ENCODE results near the gene STOML3. TPM values are rescaled to one million over a fixed set of nuclear protein-coding genes. Genes with fewer than 3 reads are reported as not detected.

Gene STOML3, protein sequence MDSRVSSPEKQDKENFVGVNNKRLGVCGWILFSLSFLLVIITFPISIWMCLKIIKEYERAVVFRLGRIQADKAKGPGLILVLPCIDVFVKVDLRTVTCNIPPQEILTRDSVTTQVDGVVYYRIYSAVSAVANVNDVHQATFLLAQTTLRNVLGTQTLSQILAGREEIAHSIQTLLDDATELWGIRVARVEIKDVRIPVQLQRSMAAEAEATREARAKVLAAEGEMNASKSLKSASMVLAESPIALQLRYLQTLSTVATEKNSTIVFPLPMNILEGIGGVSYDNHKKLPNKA
- total RNA-seq: not detected

DNA sequence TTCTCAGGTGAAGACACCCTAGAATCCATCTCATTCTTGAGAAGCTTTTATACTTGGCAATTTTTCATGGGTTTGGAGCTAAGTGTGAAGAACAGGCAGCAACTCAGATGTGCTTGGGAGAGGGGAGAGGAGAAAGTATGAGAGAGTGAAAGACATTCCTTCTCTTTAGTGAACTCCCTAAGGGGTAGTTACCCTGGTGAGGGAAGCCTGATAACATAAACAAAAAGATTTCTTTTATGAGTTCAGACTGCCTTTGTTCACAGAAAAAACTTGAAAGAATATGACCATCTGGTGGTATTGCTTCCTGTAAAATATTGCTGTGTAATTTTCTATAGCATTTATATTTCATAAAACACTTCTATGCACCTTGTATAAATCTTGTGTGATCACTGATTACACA lies at the start of gene STOML3:
STOML3 (minus strand) TSS at position 139 of the 400 bp plus-strand sequence; CDS start at position 29, 110 bp downstream.
- TF ChIP-seq, protein P1, sequence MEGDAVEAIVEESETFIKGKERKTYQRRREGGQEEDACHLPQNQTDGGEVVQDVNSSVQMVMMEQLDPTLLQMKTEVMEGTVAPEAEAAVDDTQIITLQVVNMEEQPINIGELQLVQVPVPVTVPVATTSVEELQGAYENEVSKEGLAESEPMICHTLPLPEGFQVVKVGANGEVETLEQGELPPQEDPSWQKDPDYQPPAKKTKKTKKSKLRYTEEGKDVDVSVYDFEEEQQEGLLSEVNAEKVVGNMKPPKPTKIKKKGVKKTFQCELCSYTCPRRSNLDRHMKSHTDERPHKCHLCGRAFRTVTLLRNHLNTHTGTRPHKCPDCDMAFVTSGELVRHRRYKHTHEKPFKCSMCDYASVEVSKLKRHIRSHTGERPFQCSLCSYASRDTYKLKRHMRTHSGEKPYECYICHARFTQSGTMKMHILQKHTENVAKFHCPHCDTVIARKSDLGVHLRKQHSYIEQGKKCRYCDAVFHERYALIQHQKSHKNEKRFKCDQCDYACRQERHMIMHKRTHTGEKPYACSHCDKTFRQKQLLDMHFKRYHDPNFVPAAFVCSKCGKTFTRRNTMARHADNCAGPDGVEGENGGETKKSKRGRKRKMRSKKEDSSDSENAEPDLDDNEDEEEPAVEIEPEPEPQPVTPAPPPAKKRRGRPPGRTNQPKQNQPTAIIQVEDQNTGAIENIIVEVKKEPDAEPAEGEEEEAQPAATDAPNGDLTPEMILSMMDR (IDR thresholded peaks at IDR 0.05): no peak
- DNase-seq (ENCODE audit: low spot score): no peak
- ATAC-seq (ENCODE audit: low FRiP score): no peak

DNA sequence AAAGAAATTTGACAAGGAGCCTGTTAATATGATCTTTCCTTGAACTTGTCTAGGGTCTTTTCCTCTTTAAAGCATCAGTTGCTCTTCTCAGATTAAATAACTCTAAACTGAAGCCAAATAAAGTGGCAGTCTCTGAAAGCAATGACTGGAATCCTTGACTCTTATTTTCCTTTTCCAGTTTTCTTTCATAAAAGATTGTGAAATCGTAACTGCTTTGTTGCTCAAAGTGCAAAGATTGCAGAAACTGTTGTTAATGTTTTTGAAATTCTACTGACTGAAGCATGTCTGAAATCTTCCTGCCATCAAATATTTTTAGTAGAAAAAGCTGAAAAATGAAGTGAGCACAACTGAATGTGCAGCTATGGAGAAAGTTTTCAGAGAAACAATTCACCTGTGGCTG lies 49.6 kb upstream of the STOML3 start:
- no peak for DNase-seq (ENCODE audit: low spot score)
- ATAC-seq (ENCODE audit: low FRiP score): no peak

DNA sequence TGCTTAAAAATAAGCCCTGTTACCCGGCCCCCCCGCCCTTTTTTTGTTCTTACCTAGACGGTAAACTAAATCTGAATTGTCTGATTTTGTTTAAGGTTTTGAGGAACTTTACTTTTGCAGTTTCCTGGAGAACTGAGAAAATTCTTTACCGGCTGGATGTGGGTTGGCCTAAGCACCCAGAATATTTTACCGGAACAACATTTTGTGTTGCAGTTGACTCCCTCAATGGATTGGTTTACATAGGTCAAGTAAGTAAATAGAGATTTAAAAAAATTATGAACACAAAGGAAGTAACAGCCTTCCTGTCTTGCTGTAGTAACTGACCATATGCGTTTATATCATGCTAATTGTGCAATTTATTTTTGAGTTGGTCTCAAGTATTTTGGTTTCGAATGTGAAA lies 48.4 kb upstream of the STOML3 start:
- ATAC-seq (ENCODE audit: low FRiP score) (no peak), DNase-seq (ENCODE audit: low spot score) (no peak)
- TF ChIP-seq, protein P1 (IDR thresholded peaks at IDR 0.05): no peak

More for the DNA sequence above, 49.6 kb upstream of the STOML3 start:
- TF ChIP-seq, protein P1 (IDR thresholded peaks at IDR 0.05): no peak

DNA sequence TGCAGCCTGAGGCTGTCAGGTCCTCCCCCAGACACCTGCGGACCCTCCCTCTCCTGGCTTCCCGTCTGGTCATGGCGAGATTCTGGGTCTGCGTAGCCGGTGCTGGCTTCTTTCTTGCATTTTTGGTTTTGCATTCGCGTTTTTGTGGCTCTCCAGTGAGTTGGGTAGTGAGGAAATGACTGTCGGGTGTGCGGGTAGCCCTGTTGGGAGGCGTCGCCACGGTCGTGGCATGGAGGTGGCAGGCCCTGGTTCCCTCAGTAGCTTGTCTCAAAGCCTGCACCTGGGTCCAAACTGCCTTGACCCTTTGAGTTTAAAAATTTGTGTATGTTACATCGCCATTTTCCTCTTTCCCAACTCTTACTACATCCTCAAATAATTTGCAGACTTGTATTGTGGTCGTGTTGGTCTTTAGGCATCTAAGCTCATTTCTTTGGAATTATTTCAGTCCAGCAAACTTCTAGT lies 48.0 kb upstream of the STOML3 start:
- ATAC-seq (ENCODE audit: low FRiP score) (peak; percentile 25), DNase-seq (ENCODE audit: low spot score) (no peak)
- TF ChIP-seq, protein P1 (IDR thresholded peaks at IDR 0.05): no peak

DNA sequence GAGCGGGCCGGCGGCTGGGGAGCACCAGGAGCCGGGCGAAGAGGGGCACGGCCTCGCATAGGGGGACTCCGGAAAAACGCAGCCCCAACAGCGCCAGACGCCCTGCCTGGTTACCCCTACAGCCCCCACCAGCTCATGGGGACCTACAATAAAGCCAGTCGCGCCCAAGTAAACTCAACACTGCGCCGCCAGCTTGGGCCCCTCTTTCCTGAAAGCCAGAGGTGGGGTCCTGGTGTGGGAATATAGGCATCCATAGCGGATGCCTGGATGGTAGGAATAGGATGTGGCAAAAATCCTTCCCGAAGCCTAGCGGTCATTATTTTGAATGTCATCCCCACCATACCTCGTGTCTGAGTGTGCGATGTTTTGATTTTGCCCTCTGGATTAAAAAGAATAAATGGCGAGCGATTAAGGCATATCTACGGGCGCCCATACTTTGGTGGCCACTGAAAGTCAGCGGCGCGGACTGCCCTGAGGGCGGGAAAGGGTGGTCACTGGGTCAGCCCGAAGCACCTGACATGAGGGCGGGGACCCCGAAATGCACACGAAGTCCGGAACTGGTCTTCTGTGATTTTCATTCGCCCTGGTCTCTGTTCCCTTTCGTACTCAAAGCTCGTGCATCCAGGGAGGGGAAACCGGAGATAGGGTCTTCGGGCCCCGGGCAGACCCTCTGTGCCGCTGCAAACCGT lies 47.4 kb upstream of the STOML3 start, which contains the start of the genes NHLRC3 and PROSER1:
NHLRC3 (plus strand) TSS at position 577 of the 689 bp plus-strand sequence. CDS start 184 bp downstream, outside the sequence.
PROSER1 (minus strand) TSS at position 210 of the 689 bp plus-strand sequence. CDS start 847 bp downstream, outside the sequence.
- ATAC-seq (ENCODE audit: low FRiP score): peak; percentile 96
- DNase-seq (ENCODE audit: low spot score): peak; percentile 66
- TF ChIP-seq, protein P1 (IDR thresholded peaks at IDR 0.05): no peak

DNA sequence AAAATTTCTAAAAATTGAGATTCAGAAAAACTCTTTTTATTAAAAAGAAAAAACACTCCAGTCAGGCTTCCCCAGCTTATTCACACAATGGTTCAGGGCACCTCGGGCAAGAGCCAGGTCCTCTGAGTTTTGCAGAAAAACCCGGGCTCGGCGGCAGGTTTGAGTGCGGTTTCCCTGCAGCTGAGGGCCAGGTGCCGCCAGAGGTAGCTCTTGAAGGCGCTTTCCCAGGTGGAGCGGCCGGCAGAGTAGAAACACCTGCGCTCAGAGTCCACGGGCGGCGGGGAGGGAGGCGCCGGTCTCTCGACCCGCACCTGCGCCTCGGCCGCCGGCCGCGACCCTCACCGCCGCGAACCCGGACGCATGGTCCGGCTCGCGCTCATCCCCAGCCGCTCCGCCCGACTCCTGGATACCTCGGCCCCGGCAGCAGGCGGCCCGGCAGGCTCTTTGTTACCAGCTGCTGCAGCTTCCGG lies 46.8 kb upstream of the STOML3 start:
- DNase-seq (ENCODE audit: low spot score): no peak
- TF ChIP-seq, protein P1 (IDR thresholded peaks at IDR 0.05): no peak
- no peak for ATAC-seq (ENCODE audit: low FRiP score)

Measured in omental fat pad (tissue), 4 donors.